ENCODE results near the gene TRIM17. TPM values are rescaled to one million over a fixed set of nuclear protein-coding genes. Genes with fewer than 3 reads are reported as not detected.

The TRIM17 gene
- total and polyA plus RNA-seq, 2 of the 13 experiments (the other 11 are each of a cell fraction or from before 2014, with no cell fraction given) = 0.32 to 0.64 TPM

- no peak overlapping the region for H2AFZ ChIP-seq (ENCODE audit: low read length)
- H3K79me2 ChIP-seq (ENCODE audit: insufficient read depth, low read length) = no peaks in the 10 kb centered on the region
- 0 out of 2 replicates have a peak, but pooled peaks cover 5% of the 10 kb centered on the region for H3K4me1 ChIP-seq (ENCODE audit: insufficient read depth, low read length)
- H3K27me3 ChIP-seq (ENCODE audit: control insufficient read depth in 1 of 2, insufficient read depth in 2 of 2, low read length in 2 of 2) = peaks cover 0 to 7% of the 10 kb centered on the region in 2 experiments; a peak in 3 of 5 replicates
- WGBS (ENCODE audit: low lambda C conversion rate) = 22% methylated on average over 3 of the region's 3 CpGs
- intact Hi-C loops (cut with micrococcal nuclease; ENCODE audit: unreplicated experiment) = no loop called here
- H3K36me3 ChIP-seq (replicated peaks in 1 of 2; ENCODE audit: control insufficient read depth in 1 of 2, insufficient read depth in 2 of 2, low read length in 2 of 2) = no peaks in the 10 kb centered on the region
- H4K20me1 ChIP-seq (ENCODE audit: insufficient read depth, low read length) = no peaks in the 10 kb centered on the region
- FAIRE-seq (no peak), DNase-seq (ENCODE audit: low spot score) (no peak), ATAC-seq (no peak)
- TF ChIP-seq ZNF784 (CRISPR knock-in tag; IDR thresholded peaks at IDR 0.05; ENCODE audit: borderline replicate concordance) (no peak), ZNF354B (CRISPR knock-in tag; IDR thresholded peaks at IDR 0.05) (no peak), RNF219 (CRISPR knock-in tag; IDR thresholded peaks at IDR 0.05) (no peak), RBM22 (optimal IDR thresholded peaks at IDR 0.05; ENCODE audit: low read length) (no peak), ZNF550 (CRISPR knock-in tag; IDR thresholded peaks at IDR 0.05; ENCODE audit: borderline replicate concordance) (no peak), REPIN1 (CRISPR knock-in tag; IDR thresholded peaks at IDR 0.05; ENCODE audit: borderline replicate concordance, low read depth) (no peak), USF2 (IDR thresholded peaks at IDR 0.05; ENCODE audit: low read depth, low read length) (no peak), USF2 (CRISPR knock-in tag; IDR thresholded peaks at IDR 0.05; ENCODE audit: borderline replicate concordance) (no peak), CREB3 (CRISPR knock-in tag; IDR thresholded peaks at IDR 0.05) (no peak), NFATC3 (CRISPR knock-in tag; IDR thresholded peaks at IDR 0.05) (no peak), ZBTB7A (CRISPR knock-in tag; IDR thresholded peaks at IDR 0.05) (no peak), RFXAP (CRISPR knock-in tag; IDR thresholded peaks at IDR 0.05; ENCODE audit: borderline replicate concordance) (no peak), ARID4A (CRISPR knock-in tag; IDR thresholded peaks at IDR 0.05; ENCODE audit: borderline replicate concordance) (no peak), NCOA1 (CRISPR knock-in tag; IDR thresholded peaks at IDR 0.05) (no peak)
- ChIA-PET CTCF (ENCODE audit: low intra/inter-chr PET ratio, low total read pairs) (no interaction called here), POLR2A (no interaction called here)
- no peak overlapping the region for H3K4me3 ChIP-seq (replicated peaks in 1 of 3; ENCODE audit: insufficient read depth in 1 of 3, low read depth in 2 of 3, low read length in 3 of 3)
- H3K4me2 ChIP-seq (ENCODE audit: low read depth, low read length) = no peak overlapping the region
- no peaks in the 10 kb centered on the region for H3K9me3 ChIP-seq (ENCODE audit: low read length)
- H3K27ac ChIP-seq (ENCODE audit: extremely low read length, insufficient read depth, low read length) = no peak overlapping the region
- in situ Hi-C loops (cut with HindIII; ENCODE audit: extremely low pct_ligation_motif_present, low pct_unique_long_range_greater_than_20kb) = no loop called here
- BruUV-seq (replicated peaks) = no TSS peak
- H3K9ac ChIP-seq (ENCODE audit: insufficient read depth, low read depth, low read length) = no peak overlapping the region
Measured at GRCh38 chr1:228376262-228376628, 40.4 kb downstream of the TRIM17 start.
